DMS153 treated with DMSO at 0.1 percent for 48 hours (cell line): ENCODE measurements around the gene SORCS3.

Experiments
- DNase-seq: peaks from one replicate; lab custom pipeline; 2025; ENCODE audit not compliant: unreplicated experiment; lab: John Stamatoyannopoulos, UW

The SORCS3 gene

DNA sequence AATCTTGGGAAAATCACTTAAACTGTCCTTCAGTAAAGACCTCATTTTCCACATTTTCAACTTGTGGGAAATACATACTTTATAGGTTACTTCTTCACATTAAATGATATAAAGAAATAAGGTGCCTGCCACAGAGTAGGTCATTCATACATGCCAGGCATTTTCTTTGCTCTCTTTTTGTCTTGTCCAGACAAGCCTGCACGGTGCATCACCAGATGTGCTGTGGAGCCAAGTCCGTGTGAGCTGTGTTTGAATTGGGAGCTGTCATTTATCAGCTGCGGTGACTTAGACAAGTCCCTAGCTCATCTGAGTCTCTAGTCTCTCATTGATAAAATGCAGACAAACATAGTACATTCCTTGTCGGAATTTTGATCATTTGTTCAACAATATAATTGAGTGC lies 432.9 kb downstream of the SORCS3 start:
- no peak for DNase-seq

DNA sequence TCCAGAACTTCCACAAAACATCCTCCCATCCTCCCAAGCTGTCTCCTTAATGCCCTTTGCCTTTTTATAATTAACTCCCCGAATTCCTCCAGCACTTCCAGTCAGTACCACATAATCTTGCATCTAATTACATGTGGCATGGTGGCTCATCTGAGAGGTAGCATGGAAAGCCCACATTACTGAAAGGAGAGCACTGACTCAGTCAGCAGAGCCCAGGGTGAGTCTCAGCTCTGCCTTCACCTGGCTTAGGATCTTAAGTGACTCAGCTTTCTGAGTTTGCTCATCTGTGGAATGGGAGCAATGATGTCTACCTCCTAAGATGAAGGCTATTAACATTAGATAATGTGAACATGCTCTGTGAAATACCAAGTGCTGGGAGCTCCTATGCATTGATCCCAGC lies 433.9 kb downstream of the SORCS3 start:
- no peak for DNase-seq

DNA sequence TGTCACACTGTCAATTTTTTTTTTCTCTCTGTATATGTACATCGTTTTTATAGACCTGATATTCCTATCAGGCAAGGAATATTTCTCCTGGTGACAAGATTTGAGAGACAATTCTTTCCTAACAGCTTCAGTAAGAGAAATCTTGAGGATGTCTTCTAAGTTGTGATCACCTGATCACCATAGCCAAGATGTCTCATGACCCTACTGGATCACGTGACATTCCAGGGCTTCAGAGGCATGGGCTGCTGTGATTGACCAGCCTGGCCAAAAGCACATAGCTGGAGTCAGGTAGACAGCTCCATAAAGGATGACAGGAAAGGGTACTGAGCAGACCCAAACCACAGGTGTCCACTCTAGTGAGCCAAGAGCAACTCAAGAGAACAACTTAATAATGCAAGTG lies 444.9 kb downstream of the SORCS3 start:
- DNase-seq = no peak

DNA sequence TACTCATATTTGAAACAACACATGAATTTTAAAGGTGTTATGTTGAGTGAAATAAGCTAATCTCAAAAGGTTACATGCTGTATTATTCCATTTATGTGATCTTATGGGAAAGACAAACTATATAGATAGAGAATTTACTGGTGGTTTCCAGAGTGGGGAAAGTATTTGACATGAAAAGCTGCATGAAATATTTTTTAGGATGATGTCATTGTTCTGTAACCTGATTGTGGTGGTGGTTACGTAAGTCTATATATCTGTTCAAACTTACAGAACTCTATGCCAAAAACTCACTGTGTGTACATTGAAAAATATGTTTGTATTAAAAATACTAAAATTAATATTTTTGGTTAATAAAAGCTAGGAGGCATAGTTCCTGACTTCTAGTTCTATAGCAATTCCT lies 453.0 kb downstream of the SORCS3 start:
- DNase-seq = no peak

DNA sequence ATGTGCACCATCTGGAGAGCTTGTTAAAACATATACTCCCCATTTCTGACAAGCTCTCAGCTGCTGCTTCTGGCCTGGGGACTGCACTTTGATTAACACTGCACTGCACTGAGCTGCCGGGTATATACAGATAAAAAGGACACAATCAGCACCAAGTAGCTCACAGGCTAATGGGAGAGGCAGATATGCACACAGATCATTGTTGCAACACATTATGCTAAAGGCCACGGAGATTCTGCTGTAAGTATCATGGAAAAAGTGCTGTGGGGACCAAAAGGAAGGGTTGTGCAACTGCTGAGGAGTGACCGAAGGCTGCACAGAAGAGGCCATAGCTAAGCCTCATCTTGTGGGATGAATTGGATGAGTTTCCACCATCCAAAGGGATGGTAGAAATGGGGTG lies 455.2 kb downstream of the SORCS3 start:
- DNase-seq = no peak

DNA sequence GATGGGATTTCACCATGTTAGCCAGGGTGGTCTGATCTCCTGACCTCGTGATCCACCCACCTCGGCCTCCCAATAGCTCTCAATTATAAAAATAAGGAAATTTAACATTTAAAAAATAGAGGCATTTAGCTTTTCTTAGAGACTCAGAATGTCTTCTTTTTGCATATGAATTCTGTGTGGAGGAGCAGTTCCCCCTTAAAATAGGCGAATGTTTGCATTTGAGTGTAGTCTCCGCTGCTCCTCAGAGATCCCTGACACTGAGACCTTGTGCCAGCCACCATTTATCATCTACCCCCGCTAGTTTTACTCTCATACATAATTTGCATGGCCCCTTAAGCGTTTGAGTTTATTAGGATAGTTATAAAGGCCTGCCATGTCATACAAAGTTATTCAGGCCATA lies 461.9 kb downstream of the SORCS3 start:
- DNase-seq = no peak

DNA sequence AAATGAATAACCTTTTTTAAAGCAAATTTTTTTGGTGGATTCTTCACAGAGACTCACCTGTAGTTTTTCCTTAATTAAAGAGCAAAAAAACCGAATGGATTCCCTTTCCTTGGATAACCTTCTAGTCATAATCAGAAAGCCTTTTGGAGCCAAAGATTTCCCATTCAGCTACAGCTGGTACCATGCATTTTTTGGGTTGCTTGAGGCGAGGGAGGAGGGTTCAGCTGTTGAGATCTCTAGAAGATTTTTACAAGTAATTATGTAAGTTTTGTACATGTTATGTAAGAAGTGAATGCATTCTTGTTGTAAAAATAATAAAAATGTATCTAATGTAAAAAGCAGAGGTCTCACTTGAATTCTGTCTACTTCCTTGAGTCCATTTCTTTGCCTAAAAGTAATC lies 463.2 kb downstream of the SORCS3 start:
- DNase-seq = no peak

DNA sequence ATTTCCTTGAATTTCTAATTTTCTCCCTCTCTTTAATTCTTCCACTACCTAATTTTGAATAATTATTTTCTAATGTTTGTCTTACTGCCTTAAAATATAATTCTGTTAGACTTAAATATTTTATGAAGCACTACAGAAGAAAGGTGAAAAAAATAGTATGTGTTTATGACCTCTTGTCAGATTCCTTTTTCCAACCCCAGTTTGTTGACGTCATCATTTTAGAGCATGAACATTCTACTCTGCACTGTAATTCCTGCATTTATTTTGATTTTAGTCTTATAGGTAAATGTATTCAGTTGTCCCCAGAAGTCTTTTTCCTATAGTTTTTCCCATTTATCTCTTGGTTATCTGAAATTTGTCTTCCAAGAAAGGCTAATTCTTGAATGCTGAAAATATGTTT lies 468.1 kb downstream of the SORCS3 start:
- no peak for DNase-seq

DNA sequence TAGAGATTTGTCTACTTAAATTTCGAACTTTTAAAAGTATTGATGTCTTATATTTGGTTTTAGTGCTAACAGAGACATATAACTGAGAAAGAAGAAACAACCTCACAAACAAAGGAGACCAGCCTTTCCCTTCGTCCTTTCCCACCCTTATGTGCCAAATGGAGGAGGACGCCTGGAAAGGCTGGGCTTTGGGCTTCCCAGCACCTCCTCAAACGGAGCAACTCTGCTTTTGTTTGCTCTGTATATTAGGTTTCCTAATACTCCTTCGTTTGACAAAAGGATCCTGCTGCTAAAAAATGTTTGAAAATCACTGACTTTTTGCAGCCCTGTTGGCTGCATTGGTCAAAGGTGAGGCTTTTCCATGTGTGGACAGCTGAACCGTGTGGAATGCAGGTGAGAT lies 471.8 kb downstream of the SORCS3 start:
- DNase-seq = no peak

DNA sequence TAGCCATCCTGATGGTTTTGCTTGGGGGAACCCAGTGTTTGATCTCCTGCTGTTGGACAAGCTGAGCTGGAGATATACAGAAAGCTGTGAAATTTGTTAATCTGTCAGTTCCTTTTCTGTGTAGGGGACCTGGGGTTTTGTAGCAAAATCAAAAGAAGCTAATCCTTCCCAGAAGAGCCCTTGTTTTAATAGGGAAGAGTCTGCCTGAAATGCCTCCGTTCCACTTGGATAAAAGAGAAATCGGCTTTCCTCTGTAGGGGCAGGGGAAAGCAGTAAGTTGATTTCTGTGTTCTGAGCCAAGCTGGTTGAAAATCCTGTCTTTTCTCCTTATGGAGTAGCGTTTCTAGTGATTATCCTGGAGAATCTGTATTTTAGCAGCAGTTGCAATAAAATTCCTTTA lies 472.6 kb downstream of the SORCS3 start:
- no peak for DNase-seq

DNA sequence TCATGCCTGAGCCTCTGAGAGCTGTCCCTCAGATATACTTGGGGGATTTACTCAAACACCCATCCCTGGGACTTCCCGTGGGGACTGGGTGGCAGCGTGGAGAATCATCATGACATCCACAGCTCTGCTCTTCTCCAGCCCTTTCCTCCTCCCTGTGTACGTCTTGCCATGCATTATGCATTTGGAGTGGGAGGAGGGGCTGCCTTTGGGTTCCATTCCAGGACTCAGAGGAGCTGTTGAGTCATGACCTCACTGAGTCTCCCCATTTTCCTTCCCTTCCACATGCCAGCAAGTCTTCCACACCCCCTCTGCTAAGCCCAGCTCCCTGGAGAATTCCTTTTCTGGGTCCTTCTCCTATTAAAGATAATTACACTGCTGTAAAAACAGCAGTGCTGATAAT lies 480.7 kb downstream of the SORCS3 start:
- DNase-seq = no peak

DNA sequence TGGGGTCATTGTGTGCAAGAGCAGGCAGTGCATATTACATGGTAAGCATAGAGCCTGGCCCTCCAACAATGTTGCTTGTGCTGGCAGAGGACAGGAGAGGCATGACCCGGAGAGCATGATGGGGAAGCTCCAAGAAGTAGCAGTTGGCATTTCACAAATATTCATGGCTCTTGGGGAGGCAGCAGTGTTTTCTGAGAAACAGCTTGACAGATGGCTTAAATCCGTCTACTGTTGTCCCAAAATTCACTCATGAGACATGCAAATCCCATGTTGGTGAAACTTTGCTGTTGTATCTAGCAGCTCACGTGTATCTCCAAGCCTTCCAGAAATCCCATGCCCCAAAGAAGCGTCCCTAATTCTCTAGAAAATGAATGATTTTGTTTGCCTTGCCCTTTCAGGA lies 487.0 kb downstream of the SORCS3 start:
- DNase-seq = no peak

DNA sequence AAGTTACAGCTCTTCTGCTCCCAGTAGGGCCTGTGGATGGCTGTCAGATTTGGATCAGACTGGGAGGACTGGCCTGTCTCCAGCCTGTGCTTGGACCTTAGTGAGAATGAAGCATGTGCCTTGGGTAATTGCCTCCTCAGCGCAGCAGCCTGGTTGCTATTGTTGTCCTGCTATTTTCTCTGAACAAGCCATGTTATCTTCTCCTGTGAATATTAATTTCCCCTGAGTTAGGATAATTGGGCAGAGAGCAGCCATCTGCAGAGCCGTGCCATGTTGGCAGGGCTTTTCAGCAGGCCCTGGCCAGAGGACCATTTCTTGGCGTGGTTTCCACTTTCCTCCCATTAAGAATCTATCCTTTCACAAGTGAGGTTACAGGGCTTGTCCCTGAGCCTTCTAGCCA lies 497.3 kb downstream of the SORCS3 start:
- no peak for DNase-seq

DNA sequence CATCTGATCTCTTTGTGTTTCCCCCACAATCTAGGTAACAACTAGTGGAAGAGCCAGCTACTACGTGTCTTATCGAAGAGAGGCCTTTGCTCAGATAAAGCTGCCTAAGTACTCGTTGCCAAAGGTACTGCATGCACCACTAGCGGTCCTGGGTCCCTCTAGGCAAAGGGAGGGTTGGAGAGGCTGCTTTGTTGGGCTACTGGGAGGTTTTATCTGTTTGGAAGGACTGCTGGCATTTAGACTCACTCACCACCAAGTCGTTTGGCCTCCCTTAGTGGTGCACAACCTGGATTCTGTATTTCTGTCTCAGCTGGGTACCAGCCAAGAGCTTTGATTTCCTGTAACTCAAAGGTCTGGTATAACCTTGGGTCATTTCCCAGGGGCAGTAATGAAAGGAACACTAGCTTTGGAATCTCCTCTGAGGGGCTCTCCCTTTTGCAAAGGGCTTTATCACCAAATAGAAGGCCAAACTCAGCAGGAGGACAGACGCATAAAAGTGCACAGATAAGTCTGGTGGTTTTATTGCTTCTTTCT lies 498.3 kb downstream of the SORCS3 start:
- no peak for DNase-seq

DNA sequence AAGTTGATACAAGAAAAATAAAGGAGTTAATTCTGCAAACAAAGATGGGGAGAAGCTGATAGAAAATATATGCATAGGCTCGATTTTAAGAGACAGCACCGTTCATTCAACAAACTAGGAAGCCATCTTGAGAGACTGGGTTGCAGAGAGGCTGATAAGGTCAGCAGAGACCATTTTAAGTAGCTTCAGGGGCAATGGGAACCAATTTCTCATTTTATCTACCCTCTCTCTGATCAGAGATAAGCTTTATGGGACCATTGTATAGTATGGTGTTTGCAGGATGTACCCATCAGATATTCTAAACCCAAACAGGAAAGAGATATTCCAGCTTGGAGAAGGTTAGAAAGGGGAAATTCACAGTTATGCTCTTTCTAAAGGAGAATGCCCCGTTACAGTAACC lies 499.5 kb downstream of the SORCS3 start:
- no peak for DNase-seq

DNA sequence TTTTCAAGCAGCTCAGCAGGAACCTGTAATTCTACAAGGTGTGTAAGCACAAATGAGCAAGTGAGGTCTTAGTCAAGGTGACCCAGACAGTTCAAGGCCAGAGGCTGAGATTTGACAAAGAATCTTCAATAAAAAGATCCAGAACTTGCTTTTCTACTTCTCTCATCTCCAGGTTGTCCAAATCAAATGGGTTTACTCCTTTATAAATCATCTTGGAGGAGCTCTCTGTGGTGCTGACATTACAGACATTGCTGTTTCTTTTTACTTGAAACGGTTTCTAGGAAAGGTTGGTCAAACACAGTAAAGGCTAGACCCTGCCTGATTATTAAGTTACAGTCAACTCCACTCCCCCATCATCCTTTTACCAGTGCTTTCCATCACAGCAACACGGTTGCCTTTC lies 504.6 kb downstream of the SORCS3 start:
- no peak for DNase-seq

DNA sequence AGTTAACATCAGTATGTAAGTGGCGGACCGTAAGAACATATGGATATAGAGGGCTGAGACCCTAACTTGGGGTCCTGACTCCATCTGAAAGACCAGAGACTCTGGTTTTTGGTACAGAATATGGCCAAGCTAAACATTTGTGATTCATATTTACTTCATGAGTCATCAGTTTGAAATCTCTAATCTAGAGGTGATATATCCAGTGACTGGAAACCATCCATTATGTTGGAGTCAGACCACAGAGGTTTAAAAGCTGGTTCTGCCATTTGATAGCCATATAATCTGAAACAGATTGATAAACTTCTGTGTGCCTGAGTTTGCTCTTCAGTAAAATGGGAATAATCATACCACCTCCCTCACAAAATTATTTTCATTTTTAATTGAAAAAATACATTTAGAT lies 505.3 kb downstream of the SORCS3 start:
- DNase-seq = no peak

DNA sequence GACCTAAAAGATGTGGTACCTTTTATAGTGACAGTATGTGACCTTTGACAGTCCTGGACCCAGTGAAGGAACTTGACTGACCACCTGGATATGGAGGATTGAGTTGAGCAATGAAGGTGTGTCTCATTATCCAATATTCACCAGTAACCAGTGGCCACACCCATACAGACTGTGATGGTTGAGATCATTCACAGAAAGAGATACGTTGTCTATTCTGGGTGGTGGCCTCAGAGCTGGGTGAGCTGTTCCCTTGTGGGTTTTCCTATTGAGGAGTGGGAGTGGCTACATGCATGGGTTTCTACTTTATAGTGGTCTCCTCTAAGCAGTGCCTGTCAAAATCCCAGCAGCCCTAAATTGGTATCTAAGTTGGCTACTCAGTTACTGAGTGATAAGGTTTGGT lies 507.4 kb downstream of the SORCS3 start:
- no peak for DNase-seq

DNA sequence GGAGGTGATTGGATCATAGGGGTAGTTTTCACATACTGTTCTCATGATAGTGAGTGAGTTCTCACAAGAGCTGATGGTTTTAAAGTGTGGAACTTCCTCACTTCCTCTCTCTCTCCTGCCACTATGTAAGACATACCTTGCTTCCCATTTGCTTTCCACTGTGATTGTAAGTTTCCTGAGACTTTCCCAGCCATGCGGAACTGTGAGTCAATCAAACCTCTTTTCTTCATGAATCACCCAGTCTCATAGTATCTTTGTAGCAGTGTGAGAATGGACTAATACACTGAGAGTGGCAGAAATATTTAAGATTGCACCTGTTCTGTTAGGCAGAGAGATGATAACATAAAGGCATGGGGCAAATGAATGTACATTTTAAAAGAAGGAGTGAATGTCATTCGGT lies 507.8 kb downstream of the SORCS3 start:
- no peak for DNase-seq

DNA sequence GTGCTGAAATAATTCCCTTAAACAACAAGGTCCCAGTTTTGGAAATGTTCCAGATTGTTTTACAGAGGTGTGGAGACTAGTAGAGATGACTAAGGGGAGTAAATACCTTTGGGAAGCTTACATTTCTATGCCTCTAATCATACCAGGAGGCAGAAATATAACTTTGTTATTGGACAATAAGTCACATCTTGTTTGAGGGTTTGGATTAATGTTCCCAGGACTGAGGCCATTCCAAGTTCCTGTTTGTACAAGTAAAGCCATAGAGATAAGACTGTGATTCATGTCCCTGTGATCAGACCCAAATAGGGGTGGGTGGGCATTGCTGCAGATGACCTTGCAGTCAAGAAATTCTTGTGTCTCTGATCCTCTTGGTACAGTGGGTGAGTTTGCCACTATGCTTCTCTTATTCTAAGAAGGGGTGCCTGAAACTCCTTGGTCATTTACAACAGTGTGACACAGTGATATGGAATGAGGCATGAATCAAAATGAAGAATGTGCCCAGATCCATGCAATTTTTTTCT lies 508.3 kb downstream of the SORCS3 start:
- DNase-seq = no peak

DNA sequence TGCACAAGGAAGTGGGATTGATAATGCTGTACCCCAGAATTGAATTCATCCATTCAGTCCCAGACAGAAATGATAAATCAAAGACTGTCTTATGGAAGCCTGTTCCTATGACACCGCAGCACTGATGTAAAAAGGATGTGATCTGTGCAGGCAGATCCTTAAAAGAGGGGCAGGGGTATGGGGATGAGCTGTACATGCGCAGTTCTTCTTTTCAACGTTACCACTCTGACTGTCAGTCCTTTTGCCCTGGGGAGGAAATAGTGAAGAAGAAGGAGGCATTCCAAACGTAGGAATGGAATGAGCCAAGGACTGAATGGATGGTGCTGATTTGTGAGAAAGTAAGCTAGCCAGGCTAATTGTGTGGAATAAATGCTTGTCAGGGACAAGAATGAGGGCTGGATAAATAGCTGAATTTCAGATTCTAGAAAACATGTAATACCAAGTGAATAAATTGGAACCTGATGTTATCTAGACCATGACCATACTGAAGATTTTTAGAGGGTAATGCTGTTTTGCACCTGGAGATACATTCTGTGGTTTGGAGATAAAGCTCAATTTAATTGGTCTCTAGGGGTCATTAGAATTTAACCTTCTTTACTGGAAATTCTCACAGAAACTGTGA lies 509.3 kb downstream of the SORCS3 start:
- DNase-seq = no peak

DNA sequence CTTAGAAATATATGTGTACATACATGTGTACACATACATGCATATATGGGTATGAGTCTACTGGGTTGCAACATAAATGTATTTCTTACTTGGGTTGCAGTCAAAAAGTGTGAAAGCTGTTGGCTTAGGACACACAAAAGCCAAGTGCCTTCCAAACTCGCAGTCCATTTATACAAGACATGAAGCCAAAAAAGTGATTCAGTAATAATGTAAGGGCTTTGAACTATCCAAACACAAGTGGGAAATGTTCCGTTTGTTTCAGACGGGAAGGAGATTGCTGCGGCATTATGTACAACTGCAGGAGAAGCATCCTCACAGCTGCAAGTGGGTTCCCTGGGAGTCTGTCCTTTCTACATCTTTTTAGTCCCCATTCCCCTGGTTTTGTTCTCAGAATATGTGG lies 513.6 kb downstream of the SORCS3 start:
- no peak for DNase-seq

DNA sequence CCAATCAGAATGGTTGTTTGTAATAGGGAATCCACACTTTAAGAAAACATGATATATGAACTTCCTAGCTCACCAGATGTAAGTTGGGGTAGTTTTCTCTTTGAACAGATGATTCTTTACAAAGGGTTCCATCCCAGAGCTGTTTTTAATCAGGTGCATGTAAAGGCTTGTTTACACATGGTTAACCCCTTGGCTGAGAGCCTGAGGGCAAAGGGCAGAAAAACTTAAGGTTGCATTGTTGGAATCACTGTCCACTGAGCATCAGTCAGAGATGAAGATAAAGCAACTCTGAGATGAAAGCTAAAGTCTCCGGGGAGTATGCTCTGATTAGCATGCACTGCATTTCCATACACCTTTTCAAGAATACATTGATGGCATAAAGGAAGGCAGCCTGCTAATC lies 518.2 kb downstream of the SORCS3 start:
- DNase-seq = no peak
